Activated T-cell treated with anti-CD3 and anti-CD28 coated beads, Interleukin-2, amount 50 U/mL, for 48 hours (primary cell): ENCODE results near the gene CILP2.
A peak's percentile ranks its signal among the peaks of the same experiment; 100 is the strongest.

Source experiments
- DNase-seq, 2 experiments: peaks; one replicate each; pipeline ENCODE4 v3.0.0-alpha.2; 2020

CILP2 gene

GRCh38 chr19:19504754-19505668 lies 33.1 kb upstream of the CILP2 start:
- no peak for DNase-seq

- no peak for DNase-seq
These were observed 32.3 kb upstream of the CILP2 start for GRCh38 chr19:19505669-19506326.

GRCh38 chr19:19506592-19506991 lies 31.5 kb upstream of the CILP2 start:
- no peak for DNase-seq

- DNase-seq: no peak
These were observed 30.7 kb upstream of the CILP2 start for GRCh38 chr19:19507354-19507753.

- no peak for DNase-seq
These were observed 29.8 kb upstream of the CILP2 start for GRCh38 chr19:19508217-19508616.

- DNase-seq: no peak
These were observed 27.6 kb upstream of the CILP2 start for GRCh38 chr19:19510432-19510831.

- no peak for DNase-seq
These were observed 24.4 kb upstream of the CILP2 start for GRCh38 chr19:19513682-19514081.

GRCh38 chr19:19514215-19514657 lies 23.8 kb upstream of the CILP2 start:
- peak in 1 of 2 experiments; percentile 40 for DNase-seq

- DNase-seq: no peak
These were observed 23.0 kb upstream of the CILP2 start, which contains the start of gene TSSK6 for GRCh38 chr19:19514881-19515641. TSSK6 (minus strand) TSS chr19:19515548; CDS start chr19:19515427, 121 bp downstream.

GRCh38 chr19:19515642-19516519 lies 22.2 kb upstream of the CILP2 start, which contains the start of gene NDUFA13:
NDUFA13 (plus strand) TSS chr19:19516225; CDS start chr19:19516239, 14 bp downstream.
- DNase-seq: peak; percentile 99

GRCh38 chr19:19517235-19517619 lies 20.8 kb upstream of the CILP2 start:
- DNase-seq: no peak

GRCh38 chr19:19520989-19521388 lies 17.1 kb upstream of the CILP2 start:
- no peak for DNase-seq

GRCh38 chr19:19523177-19523576 lies 14.9 kb upstream of the CILP2 start:
- DNase-seq: no peak

GRCh38 chr19:19524053-19524452 lies 14.0 kb upstream of the CILP2 start:
- no peak for DNase-seq

- no peak for DNase-seq
These were observed 12.3 kb upstream of the CILP2 start for GRCh38 chr19:19525611-19526380.

- DNase-seq: no peak
These were observed 11.3 kb upstream of the CILP2 start for GRCh38 chr19:19526581-19527370.

- no peak for DNase-seq
These were observed 10.8 kb upstream of the CILP2 start for GRCh38 chr19:19527371-19527656.

- no peak for DNase-seq
These were observed 10.1 kb upstream of the CILP2 start for GRCh38 chr19:19527674-19528625.

GRCh38 chr19:19528721-19529490 lies 9.2 kb upstream of the CILP2 start, which contains the start of gene YJEFN3:
YJEFN3 (plus strand) TSS chr19:19528911; CDS start chr19:19528933, 22 bp downstream.
- DNase-seq: no peak
